ENCODE data around the gene ING1.

- TF ChIP-seq CTCF (conservative IDR thresholded peaks at IDR 0.05) (no peak), ZFX (IDR thresholded peaks at IDR 0.05) (no peak)
Observed at GRCh38 chr13:110731072-110731471, 17.6 kb downstream of the ING1 start.
